GOT3 (cell line): ENCODE results near the gene SPPL2B.

ENCODE experiments used
- DNase-seq: peaks from one replicate; lab custom pipeline; 2025; ENCODE audit warnings: mixed read lengths; lab: John Stamatoyannopoulos, UW

The SPPL2B gene

GRCh38 chr19:2302319-2303210 is 25.9 kb upstream of the SPPL2B start:
- DNase-seq, result no peak

- no peak for DNase-seq
Measured at GRCh38 chr19:2303211-2303798, 25.2 kb upstream of the SPPL2B start.

- no peak for DNase-seq
Measured at GRCh38 chr19:2305452-2306280, 22.8 kb upstream of the SPPL2B start.

GRCh38 chr19:2306281-2306806 is 22.1 kb upstream of the SPPL2B start:
- DNase-seq, result no peak

- DNase-seq, result no peak
Measured at GRCh38 chr19:2306971-2307370, 21.5 kb upstream of the SPPL2B start.

- no peak for DNase-seq
Measured at GRCh38 chr19:2307518-2308012, 20.9 kb upstream of the SPPL2B start.

GRCh38 chr19:2308114-2308556 is 20.3 kb upstream of the SPPL2B start, which contains the start of gene LINGO3:
TSS of gene LINGO3 (minus strand) at chr19:2308154. CDS start at chr19:2291776, 16,378 bp downstream.
- DNase-seq, result no peak

- DNase-seq, result no peak
Measured at GRCh38 chr19:2309734-2310362, 18.6 kb upstream of the SPPL2B start.

GRCh38 chr19:2311093-2311492 is 17.4 kb upstream of the SPPL2B start:
- DNase-seq, result no peak

- DNase-seq, result no peak
Measured at GRCh38 chr19:2312820-2313501, 15.5 kb upstream of the SPPL2B start.

- DNase-seq, result no peak
Measured at GRCh38 chr19:2315121-2315817, 13.2 kb upstream of the SPPL2B start.

GRCh38 chr19:2315818-2316353 is 12.6 kb upstream of the SPPL2B start:
- no peak for DNase-seq

GRCh38 chr19:2317300-2317699 is 11.2 kb upstream of the SPPL2B start:
- DNase-seq, result no peak

GRCh38 chr19:2317756-2318155 is 10.7 kb upstream of the SPPL2B start:
- no peak for DNase-seq

- no peak for DNase-seq
Measured at GRCh38 chr19:2318923-2319322, 9.6 kb upstream of the SPPL2B start.

GRCh38 chr19:2319551-2319950 is 8.9 kb upstream of the SPPL2B start:
- DNase-seq, result no peak

GRCh38 chr19:2320049-2320448 is 8.4 kb upstream of the SPPL2B start:
- DNase-seq, result no peak

GRCh38 chr19:2320939-2321338 is 7.5 kb upstream of the SPPL2B start:
- DNase-seq, result no peak

- no peak for DNase-seq
Measured at GRCh38 chr19:2321565-2322283, 6.8 kb upstream of the SPPL2B start.
